Sigmoid colon (tissue), 4 donors: ENCODE results near the gene KCTD16.

ENCODE experiments used
- CTCF ChIP-seq, 4 experiments: fragments of 450-650 bp in 3 of 4; fragments of 200-600 bp in 1 of 4; IDR thresholded peaks; one replicate each; pipeline ENCODE4 v1.5.1; 2016 to 2019; ENCODE audit warnings: antibody characterized with exemption in 4 of 4, mild to moderate bottlenecking in 3 of 4, moderate library complexity in 2 of 4
- EP300 ChIP-seq, 4 donors: sonication (generic); formaldehyde crosslinking; IDR thresholded peaks; one replicate each; pipeline ENCODE4 v1.6.1; 2017; ENCODE audit warnings: antibody characterized with exemption in 4 of 4
- POLR2A ChIP-seq, 2 donors: fragments of 450-650 bp; IDR thresholded peaks; one replicate each; pipeline ENCODE4 v1.6.1; 2016; ENCODE audit warnings: antibody characterized with exemption in 2 of 2, mild to moderate bottlenecking in 2 of 2, moderate library complexity in 2 of 2
- POLR2AphosphoS5 ChIP-seq, 4 donors: sonication (generic); formaldehyde crosslinking; IDR thresholded peaks; one replicate each; pipeline ENCODE4 v1.6.1; 2017; ENCODE audit warnings: antibody characterized with exemption in 4 of 4

DNA sequence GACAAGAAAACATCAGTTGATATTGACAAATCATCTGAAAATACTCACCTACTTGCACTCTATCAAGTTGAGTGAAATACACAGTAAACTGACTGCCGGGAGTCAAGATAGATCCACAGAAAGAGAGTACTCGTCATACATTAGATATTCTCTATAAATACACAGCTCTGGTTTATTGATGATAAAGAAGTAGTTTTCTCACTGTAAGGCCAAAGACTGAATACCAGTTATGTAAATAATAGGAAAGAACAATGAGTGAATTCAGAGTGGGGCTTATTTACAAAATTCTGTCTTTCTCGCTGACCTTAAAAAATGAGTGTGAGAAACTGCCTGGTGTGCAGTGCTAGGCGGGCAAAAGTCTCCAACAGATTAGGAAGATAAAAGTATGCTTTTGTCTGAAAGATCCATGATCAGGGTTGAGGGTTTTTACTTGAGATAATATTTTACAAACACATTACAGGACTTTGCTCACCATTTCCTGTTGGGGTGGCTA is 341.0 kb downstream of the KCTD16 start:
- TF ChIP-seq CTCF (IDR thresholded peaks at IDR 0.05) (no peak), POLR2A (IDR thresholded peaks at IDR 0.05) (no peak), EP300 (IDR thresholded peaks at IDR 0.05) (no peak), POLR2AphosphoS5 (IDR thresholded peaks at IDR 0.05) (no peak)
